SK-N-SH treated with all-trans-retinoic acid at 6 μM for 48 hours (cell line): ENCODE data around the gene TSHZ2.

Source experiments
- ARNTL ChIP-seq: fragments of 450-650 bp; formaldehyde crosslinking; IDR thresholded peaks from 2 replicates; pipeline ENCODE4 v1.5.0; 2020; ENCODE audit warnings: low read depth, mild to moderate bottlenecking, moderate library complexity, borderline replicate concordance
- GLIS3 ChIP-seq: fragments of 250-450 bp; sonication (Bioruptor Pico); IDR thresholded peaks from 2 replicates; pipeline ENCODE4 v1.5.0; 2020; ENCODE audit warnings: mild to moderate bottlenecking, moderate library complexity
- OSR1 ChIP-seq: fragments of 250-450 bp; sonication (Bioruptor Pico); IDR thresholded peaks from 2 replicates; pipeline ENCODE4 v1.8.0; 2022; ENCODE audit warnings: moderate library complexity, mild to moderate bottlenecking, inconsistent platforms
- RARB ChIP-seq: fragments of 250-450 bp; sonication (Bioruptor Pico); IDR thresholded peaks from 2 replicates; pipeline ENCODE4 v1.8.0; 2021; ENCODE audit warnings: mild to moderate bottlenecking, moderate library complexity
- SNAI2 ChIP-seq: fragments of 250-450 bp; sonication (Bioruptor Pico); IDR thresholded peaks from 2 replicates; pipeline ENCODE4 v1.5.0; 2020; ENCODE audit warnings: mild to moderate bottlenecking, moderate library complexity
- ZC3H10 ChIP-seq: fragments of 250-450 bp; sonication (Bioruptor Pico); IDR thresholded peaks from 2 replicates; pipeline ENCODE4 v1.5.1; 2021; ENCODE audit warnings: mild to moderate bottlenecking, moderate library complexity
- ZFP3 ChIP-seq: fragments of 250-450 bp; sonication (Bioruptor Pico); IDR thresholded peaks from 2 replicates; pipeline ENCODE4 v1.5.0; 2020; ENCODE audit warnings: mild to moderate bottlenecking, moderate library complexity
- ZNF565 ChIP-seq: fragments of 450-650 bp; formaldehyde crosslinking; conservative IDR thresholded peaks from 2 replicates; pipeline ENCODE4 v1.5.0; 2020; ENCODE audit warnings: low read depth, mild to moderate bottlenecking, moderate library complexity
- TF ChIP-seq, protein P1 (sequence below): fragments of 250-450 bp; sonication (Bioruptor Pico); IDR thresholded peaks from 2 replicates; pipeline ENCODE4 v1.5.0; 2020; ENCODE audit warnings: mild to moderate bottlenecking, moderate library complexity
- TF ChIP-seq, protein P2 (sequence below): fragments of 250-450 bp; sonication (Bioruptor Pico); IDR thresholded peaks from 2 replicates; pipeline ENCODE4 v1.8.0; 2020; ENCODE audit warnings: mild to moderate bottlenecking, moderate library complexity, borderline replicate concordance
- TF ChIP-seq, protein P3 (sequence below): fragments of 250-450 bp; sonication (Bioruptor Pico); IDR thresholded peaks from 2 replicates; pipeline ENCODE4 v1.5.1; 2020; ENCODE audit warnings: low read depth, mild to moderate bottlenecking, moderate library complexity

DNA sequence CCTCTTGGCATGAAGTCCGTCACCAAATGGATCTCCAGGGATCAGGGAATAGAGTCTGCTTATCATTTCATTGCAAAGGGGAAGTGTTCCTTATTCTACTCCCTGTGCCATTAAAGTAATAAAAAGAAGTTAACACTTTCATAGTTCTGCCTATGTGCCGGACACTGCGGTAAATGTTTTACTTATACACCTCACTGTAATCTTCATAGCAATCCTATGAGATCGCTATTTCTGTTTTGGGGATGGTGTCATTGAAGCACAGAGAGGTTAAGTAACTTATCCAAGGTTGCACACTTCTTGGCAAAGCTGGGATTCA lies 177.7 kb downstream of the TSHZ2 start:
- no peak for TF ChIP-seq ZNF565
- TF ChIP-seq ARNTL (CRISPR knock-in tag), result no peak
- TF ChIP-seq, protein P1, sequence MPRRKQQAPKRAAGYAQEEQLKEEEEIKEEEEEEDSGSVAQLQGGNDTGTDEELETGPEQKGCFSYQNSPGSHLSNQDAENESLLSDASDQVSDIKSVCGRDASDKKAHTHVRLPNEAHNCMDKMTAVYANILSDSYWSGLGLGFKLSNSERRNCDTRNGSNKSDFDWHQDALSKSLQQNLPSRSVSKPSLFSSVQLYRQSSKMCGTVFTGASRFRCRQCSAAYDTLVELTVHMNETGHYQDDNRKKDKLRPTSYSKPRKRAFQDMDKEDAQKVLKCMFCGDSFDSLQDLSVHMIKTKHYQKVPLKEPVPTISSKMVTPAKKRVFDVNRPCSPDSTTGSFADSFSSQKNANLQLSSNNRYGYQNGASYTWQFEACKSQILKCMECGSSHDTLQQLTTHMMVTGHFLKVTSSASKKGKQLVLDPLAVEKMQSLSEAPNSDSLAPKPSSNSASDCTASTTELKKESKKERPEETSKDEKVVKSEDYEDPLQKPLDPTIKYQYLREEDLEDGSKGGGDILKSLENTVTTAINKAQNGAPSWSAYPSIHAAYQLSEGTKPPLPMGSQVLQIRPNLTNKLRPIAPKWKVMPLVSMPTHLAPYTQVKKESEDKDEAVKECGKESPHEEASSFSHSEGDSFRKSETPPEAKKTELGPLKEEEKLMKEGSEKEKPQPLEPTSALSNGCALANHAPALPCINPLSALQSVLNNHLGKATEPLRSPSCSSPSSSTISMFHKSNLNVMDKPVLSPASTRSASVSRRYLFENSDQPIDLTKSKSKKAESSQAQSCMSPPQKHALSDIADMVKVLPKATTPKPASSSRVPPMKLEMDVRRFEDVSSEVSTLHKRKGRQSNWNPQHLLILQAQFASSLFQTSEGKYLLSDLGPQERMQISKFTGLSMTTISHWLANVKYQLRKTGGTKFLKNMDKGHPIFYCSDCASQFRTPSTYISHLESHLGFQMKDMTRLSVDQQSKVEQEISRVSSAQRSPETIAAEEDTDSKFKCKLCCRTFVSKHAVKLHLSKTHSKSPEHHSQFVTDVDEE, result no peak
- TF ChIP-seq, protein P2, sequence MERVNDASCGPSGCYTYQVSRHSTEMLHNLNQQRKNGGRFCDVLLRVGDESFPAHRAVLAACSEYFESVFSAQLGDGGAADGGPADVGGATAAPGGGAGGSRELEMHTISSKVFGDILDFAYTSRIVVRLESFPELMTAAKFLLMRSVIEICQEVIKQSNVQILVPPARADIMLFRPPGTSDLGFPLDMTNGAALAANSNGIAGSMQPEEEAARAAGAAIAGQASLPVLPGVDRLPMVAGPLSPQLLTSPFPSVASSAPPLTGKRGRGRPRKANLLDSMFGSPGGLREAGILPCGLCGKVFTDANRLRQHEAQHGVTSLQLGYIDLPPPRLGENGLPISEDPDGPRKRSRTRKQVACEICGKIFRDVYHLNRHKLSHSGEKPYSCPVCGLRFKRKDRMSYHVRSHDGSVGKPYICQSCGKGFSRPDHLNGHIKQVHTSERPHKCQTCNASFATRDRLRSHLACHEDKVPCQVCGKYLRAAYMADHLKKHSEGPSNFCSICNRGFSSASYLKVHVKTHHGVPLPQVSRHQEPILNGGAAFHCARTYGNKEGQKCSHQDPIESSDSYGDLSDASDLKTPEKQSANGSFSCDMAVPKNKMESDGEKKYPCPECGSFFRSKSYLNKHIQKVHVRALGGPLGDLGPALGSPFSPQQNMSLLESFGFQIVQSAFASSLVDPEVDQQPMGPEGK (CRISPR knock-in tag), result no peak
- TF ChIP-seq ZFP3 (CRISPR knock-in tag), result no peak
- no peak for TF ChIP-seq SNAI2 (CRISPR knock-in tag)
- TF ChIP-seq GLIS3 (CRISPR knock-in tag), result no peak
- TF ChIP-seq OSR1 (CRISPR knock-in tag), result no peak
- no peak for TF ChIP-seq RARB (CRISPR knock-in tag)
- no peak for TF ChIP-seq ZC3H10 (CRISPR knock-in tag)
- TF ChIP-seq, protein P3, sequence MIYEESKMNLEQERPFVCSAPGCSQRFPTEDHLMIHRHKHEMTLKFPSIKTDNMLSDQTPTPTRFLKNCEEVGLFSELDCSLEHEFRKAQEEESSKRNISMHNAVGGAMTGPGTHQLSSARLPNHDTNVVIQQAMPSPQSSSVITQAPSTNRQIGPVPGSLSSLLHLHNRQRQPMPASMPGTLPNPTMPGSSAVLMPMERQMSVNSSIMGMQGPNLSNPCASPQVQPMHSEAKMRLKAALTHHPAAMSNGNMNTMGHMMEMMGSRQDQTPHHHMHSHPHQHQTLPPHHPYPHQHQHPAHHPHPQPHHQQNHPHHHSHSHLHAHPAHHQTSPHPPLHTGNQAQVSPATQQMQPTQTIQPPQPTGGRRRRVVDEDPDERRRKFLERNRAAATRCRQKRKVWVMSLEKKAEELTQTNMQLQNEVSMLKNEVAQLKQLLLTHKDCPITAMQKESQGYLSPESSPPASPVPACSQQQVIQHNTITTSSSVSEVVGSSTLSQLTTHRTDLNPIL (CRISPR knock-in tag), result no peak
